ENCODE measurements around the gene SMARCC1.
"Not testable (repeated sequence)": the region's sequence is repeated elsewhere in the genome, so short reads cannot be mapped to it uniquely, and the experiment has no call there.

SMARCC1 gene

GRCh38 chr3:47761046-47761445, 20.6 kb downstream of the SMARCC1 start:
- Histone ChIP-seq H3K27ac (ENCODE audit: low read length) (no peak overlapping the region), H3K27me3 (ENCODE audit: insufficient read depth, low read length) (no peaks in the 10 kb centered on the region), H3K4me3 (ENCODE audit: low read length) (no peak overlapping the region), H3K9ac (ENCODE audit: low read depth, low read length) (no peak overlapping the region), H3K9me3 (ENCODE audit: insufficient read depth, low read depth, low read length) (no peaks in the 10 kb centered on the region), H3K36me3 (ENCODE audit: insufficient read depth, low read depth, low read length) (peaks cover 74% of the 10 kb centered on the region), H3K4me1 (ENCODE audit: insufficient read depth, low read length) (no peaks in the 10 kb centered on the region; the same call in 1 of the 2 replicates)

DNA sequence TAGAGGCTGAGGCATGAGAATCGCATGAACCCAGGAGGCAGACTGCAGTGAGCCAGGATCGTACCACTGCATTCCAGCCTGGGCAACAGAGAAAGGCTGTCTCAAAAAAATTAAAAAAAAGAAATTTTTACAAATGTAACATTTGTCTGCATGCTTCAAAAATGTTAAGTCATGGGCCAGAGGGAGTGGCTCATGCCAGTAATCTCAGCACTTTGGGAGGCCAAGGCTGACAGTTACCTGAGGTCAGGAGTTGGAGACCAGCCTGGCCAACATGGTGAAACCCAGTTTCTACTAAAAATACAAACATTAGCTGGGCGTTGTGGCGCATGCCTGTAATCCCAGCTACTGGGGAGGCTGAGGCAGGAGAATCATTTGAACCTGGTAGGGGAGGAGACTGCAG, 21.5 kb downstream of the SMARCC1 start:
- H3K9me3 ChIP-seq (ENCODE audit: insufficient read depth, low read depth, low read length); H3K4me3 ChIP-seq (ENCODE audit: low read length); H3K27me3 ChIP-seq (ENCODE audit: insufficient read depth, low read length); H3K27ac ChIP-seq (ENCODE audit: low read length); H3K9ac ChIP-seq (ENCODE audit: low read depth, low read length); H3K4me1 ChIP-seq (ENCODE audit: insufficient read depth, low read length): not testable (repeated sequence)
- H3K36me3 ChIP-seq (ENCODE audit: insufficient read depth, low read depth, low read length) = peaks cover 68% of the 10 kb centered on the region

DNA sequence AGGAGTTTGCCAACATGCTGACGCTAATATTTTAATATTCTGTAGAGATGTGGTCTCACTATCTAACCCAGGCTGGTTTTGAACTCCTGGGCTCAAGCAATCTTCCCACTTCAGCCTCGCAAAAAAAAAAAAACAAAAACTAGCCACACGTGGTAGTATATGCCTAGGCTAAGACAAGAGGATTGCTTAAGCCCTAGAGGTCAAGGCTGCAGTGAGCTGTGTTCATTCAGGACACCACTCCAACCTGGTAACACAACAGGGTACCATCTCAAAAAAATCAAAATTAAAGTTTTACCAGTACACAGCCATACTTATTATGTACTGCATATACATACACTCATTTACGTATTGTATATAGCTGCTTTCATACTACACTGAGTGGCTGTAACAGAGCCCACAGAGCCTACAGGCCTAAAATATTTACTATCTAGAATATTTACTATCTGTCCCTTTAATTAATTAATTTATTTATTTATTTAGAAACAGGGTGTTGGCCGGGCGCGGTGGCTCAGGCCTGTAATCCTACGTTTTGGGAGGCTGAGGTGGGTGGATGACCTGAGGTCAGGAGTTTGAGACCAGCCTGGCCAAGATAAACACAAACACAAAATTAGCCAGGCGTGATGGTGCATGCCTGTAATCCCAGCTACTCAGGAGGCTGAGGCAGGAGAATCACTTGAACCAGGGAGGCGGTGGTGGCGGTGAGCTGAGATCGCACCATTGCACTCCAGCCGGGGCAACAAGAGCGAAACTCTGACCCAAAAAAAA, 23.2 kb downstream of the SMARCC1 start:
- Histone ChIP-seq H3K27ac (ENCODE audit: low read length) (no peak overlapping the region), H3K9me3 (ENCODE audit: insufficient read depth, low read depth, low read length) (no peaks in the 10 kb centered on the region), H3K27me3 (ENCODE audit: insufficient read depth, low read length) (no peaks in the 10 kb centered on the region), H3K36me3 (ENCODE audit: insufficient read depth, low read depth, low read length) (peaks cover 59% of the 10 kb centered on the region), H3K9ac (ENCODE audit: low read depth, low read length) (no peak overlapping the region), H3K4me3 (ENCODE audit: low read length) (no peak overlapping the region), H3K4me1 (ENCODE audit: insufficient read depth, low read length) (no peaks in the 10 kb centered on the region)

DNA sequence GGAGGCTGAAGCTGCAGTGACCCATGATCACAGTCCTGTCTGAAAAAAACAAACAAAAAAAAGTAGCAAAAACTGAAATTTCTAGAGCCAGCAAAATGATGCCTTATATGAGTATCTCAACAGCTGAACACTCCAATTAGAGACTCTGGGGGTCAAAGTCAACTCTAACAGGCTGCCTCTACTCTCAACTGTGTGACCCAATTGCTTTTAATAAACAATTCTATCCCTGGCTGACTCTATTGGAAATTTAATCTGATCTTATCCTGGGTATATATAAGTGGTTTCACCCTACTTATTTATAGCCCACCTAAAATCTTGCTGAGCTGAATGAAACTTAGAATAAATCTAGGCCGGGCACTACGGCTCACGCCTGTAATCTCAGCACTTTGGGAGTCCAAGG, 29.0 kb downstream of the SMARCC1 start:
- no peaks in the 10 kb centered on the region for H3K9me3 ChIP-seq (ENCODE audit: insufficient read depth, low read depth, low read length)
- H3K27ac ChIP-seq (ENCODE audit: low read length) = no peak overlapping the region
- H3K4me3 ChIP-seq (ENCODE audit: low read length) = no peak overlapping the region
- peaks cover 40% of the 10 kb centered on the region for H3K36me3 ChIP-seq (ENCODE audit: insufficient read depth, low read depth, low read length)
- no peaks in the 10 kb centered on the region for H3K27me3 ChIP-seq (ENCODE audit: insufficient read depth, low read length)
- H3K4me1 ChIP-seq (ENCODE audit: insufficient read depth, low read length) = no peaks in the 10 kb centered on the region
- H3K9ac ChIP-seq (ENCODE audit: low read depth, low read length) = no peak overlapping the region

- H3K9ac ChIP-seq (ENCODE audit: low read depth, low read length); H3K27me3 ChIP-seq (ENCODE audit: insufficient read depth, low read length); H3K4me1 ChIP-seq (ENCODE audit: insufficient read depth, low read length); H3K9me3 ChIP-seq (ENCODE audit: insufficient read depth, low read depth, low read length); H3K4me3 ChIP-seq (ENCODE audit: low read length); H3K27ac ChIP-seq (ENCODE audit: low read length): not testable (repeated sequence)
- peaks cover 34% of the 10 kb centered on the region for H3K36me3 ChIP-seq (ENCODE audit: insufficient read depth, low read depth, low read length)
Observed at GRCh38 chr3:47750811-47751354, 30.8 kb downstream of the SMARCC1 start.

GRCh38 chr3:47747558-47747957, 34.1 kb downstream of the SMARCC1 start:
- H3K9ac ChIP-seq (ENCODE audit: low read depth, low read length) = no peak overlapping the region
- no peaks in the 10 kb centered on the region for H3K9me3 ChIP-seq (ENCODE audit: insufficient read depth, low read depth, low read length)
- no peak overlapping the region for H3K27ac ChIP-seq (ENCODE audit: low read length)
- no peaks in the 10 kb centered on the region for H3K27me3 ChIP-seq (ENCODE audit: insufficient read depth, low read length)
- no peak overlapping the region for H3K4me3 ChIP-seq (ENCODE audit: low read length)
- H3K36me3 ChIP-seq (ENCODE audit: insufficient read depth, low read depth, low read length) = peaks cover 51% of the 10 kb centered on the region
- H3K4me1 ChIP-seq (ENCODE audit: insufficient read depth, low read length) = no peaks in the 10 kb centered on the region

GRCh38 chr3:47746264-47746663, 35.4 kb downstream of the SMARCC1 start:
- no peak overlapping the region for H3K9ac ChIP-seq (ENCODE audit: low read depth, low read length)
- no peaks in the 10 kb centered on the region for H3K4me1 ChIP-seq (ENCODE audit: insufficient read depth, low read length)
- H3K9me3 ChIP-seq (ENCODE audit: insufficient read depth, low read depth, low read length) = no peaks in the 10 kb centered on the region
- no peaks in the 10 kb centered on the region for H3K27me3 ChIP-seq (ENCODE audit: insufficient read depth, low read length)
- peaks cover 51% of the 10 kb centered on the region for H3K36me3 ChIP-seq (ENCODE audit: insufficient read depth, low read depth, low read length)
- H3K27ac ChIP-seq (ENCODE audit: low read length) = no peak overlapping the region
- no peak overlapping the region for H3K4me3 ChIP-seq (ENCODE audit: low read length)

- Histone ChIP-seq H3K36me3 (ENCODE audit: insufficient read depth, low read depth, low read length) (peaks cover 67% of the 10 kb centered on the region), H3K4me3 (ENCODE audit: low read length) (no peak overlapping the region), H3K9me3 (ENCODE audit: insufficient read depth, low read depth, low read length) (no peaks in the 10 kb centered on the region), H3K9ac (ENCODE audit: low read depth, low read length) (no peak overlapping the region), H3K27me3 (ENCODE audit: insufficient read depth, low read length) (no peaks in the 10 kb centered on the region), H3K4me1 (ENCODE audit: insufficient read depth, low read length) (no peaks in the 10 kb centered on the region), H3K27ac (ENCODE audit: low read length) (no peak overlapping the region)
Observed at GRCh38 chr3:47743855-47744254, 37.8 kb downstream of the SMARCC1 start.

DNA sequence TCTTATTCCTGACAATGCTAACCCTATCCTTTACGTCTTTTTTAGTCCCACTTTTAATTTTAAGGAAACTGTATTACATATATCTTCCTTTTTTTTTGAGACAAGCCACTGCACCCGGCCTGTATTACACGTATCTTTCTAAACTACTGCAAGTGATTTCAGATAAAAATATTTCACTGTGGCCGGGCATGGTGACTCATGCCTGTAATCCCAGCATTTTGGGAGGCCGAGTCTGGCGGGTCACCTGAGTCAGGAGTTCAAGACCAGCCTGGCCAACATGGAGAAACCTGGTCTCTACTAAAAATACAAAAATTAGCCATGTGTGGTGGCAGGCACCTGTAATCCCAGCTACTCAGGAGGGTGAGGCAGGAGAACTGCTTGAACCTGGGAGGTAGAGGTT, 38.3 kb downstream of the SMARCC1 start:
- H3K36me3 ChIP-seq (ENCODE audit: insufficient read depth, low read depth, low read length) = peaks cover 72% of the 10 kb centered on the region
- H3K27me3 ChIP-seq (ENCODE audit: insufficient read depth, low read length); H3K4me1 ChIP-seq (ENCODE audit: insufficient read depth, low read length); H3K4me3 ChIP-seq (ENCODE audit: low read length); H3K9me3 ChIP-seq (ENCODE audit: insufficient read depth, low read depth, low read length); H3K27ac ChIP-seq (ENCODE audit: low read length); H3K9ac ChIP-seq (ENCODE audit: low read depth, low read length): not testable (repeated sequence)

- Histone ChIP-seq H3K27ac (ENCODE audit: low read length) (no peak overlapping the region), H3K9ac (ENCODE audit: low read depth, low read length) (no peak overlapping the region), H3K4me3 (ENCODE audit: low read length) (no peak overlapping the region), H3K9me3 (ENCODE audit: insufficient read depth, low read depth, low read length) (no peaks in the 10 kb centered on the region), H3K4me1 (ENCODE audit: insufficient read depth, low read length) (no peaks in the 10 kb centered on the region), H3K27me3 (ENCODE audit: insufficient read depth, low read length) (no peaks in the 10 kb centered on the region), H3K36me3 (ENCODE audit: insufficient read depth, low read depth, low read length) (peaks cover 86% of the 10 kb centered on the region)
Observed at GRCh38 chr3:47741925-47742324, 39.8 kb downstream of the SMARCC1 start.

- Histone ChIP-seq H3K4me1 (ENCODE audit: insufficient read depth, low read length) (no peaks in the 10 kb centered on the region), H3K27me3 (ENCODE audit: insufficient read depth, low read length) (no peaks in the 10 kb centered on the region), H3K36me3 (ENCODE audit: insufficient read depth, low read depth, low read length) (peaks cover 98% of the 10 kb centered on the region), H3K9me3 (ENCODE audit: insufficient read depth, low read depth, low read length) (no peaks in the 10 kb centered on the region), H3K9ac (ENCODE audit: low read depth, low read length) (no peak overlapping the region), H3K4me3 (ENCODE audit: low read length) (no peak overlapping the region), H3K27ac (ENCODE audit: low read length) (no peak overlapping the region)
Observed at GRCh38 chr3:47732143-47732542, 49.5 kb downstream of the SMARCC1 start.

- Histone ChIP-seq H3K9me3 (ENCODE audit: insufficient read depth, low read depth, low read length) (no peaks in the 10 kb centered on the region), H3K9ac (ENCODE audit: low read depth, low read length) (no peak overlapping the region), H3K27me3 (ENCODE audit: insufficient read depth, low read length) (no peaks in the 10 kb centered on the region), H3K4me1 (ENCODE audit: insufficient read depth, low read length) (no peaks in the 10 kb centered on the region), H3K36me3 (ENCODE audit: insufficient read depth, low read depth, low read length) (peaks cover 99% of the 10 kb centered on the region), H3K27ac (ENCODE audit: low read length) (no peak overlapping the region), H3K4me3 (ENCODE audit: low read length) (no peak overlapping the region)
Observed at GRCh38 chr3:47731061-47731460, 50.6 kb downstream of the SMARCC1 start.

All from iPS-20b (cell line).